Measurements from ENCODE around the gene EVI5.

The EVI5 gene

DNA sequence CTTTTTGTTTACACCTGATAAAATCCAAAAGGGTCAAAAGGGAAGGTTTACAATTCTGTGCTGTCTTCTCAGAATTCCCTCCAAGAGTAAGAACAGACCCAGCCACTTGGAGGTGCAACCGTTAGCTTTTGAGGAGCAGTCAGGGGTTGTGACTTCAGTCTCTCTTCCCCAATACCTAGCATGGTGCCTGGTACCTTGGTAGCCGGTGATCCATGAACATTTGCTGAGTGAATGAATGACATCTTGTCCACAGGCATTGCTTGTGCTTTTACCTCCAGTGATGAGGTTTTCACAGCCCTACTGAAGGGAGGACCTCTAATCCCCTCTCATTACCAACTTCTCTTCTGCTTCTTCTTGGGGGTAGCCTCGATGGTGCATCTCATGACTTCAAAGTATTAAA lies 309.9 kb downstream of the EVI5 start:
- H3K4me3 Mint-ChIP-seq: peak overlapping the region in 1 of 2 donors; percentile 43
- no peak for DNase-seq
- H3K27me3 Mint-ChIP-seq: peaks cover 3 to 5% of the 10 kb centered on the region in 2 donors
- peaks cover 0 to 1% of the 10 kb centered on the region in 2 donors for H3K9me3 Mint-ChIP-seq
- no peak overlapping the region for H3K27ac Mint-ChIP-seq
- ATAC-seq (replicated peaks): peak in 1 of 2 donors; percentile 36
- H3K36me3 Mint-ChIP-seq: peaks cover 55 to 58% of the 10 kb centered on the region in 2 donors
- H3K4me1 Mint-ChIP-seq: peaks cover 35 to 72% of the 10 kb centered on the region in 2 donors

DNA sequence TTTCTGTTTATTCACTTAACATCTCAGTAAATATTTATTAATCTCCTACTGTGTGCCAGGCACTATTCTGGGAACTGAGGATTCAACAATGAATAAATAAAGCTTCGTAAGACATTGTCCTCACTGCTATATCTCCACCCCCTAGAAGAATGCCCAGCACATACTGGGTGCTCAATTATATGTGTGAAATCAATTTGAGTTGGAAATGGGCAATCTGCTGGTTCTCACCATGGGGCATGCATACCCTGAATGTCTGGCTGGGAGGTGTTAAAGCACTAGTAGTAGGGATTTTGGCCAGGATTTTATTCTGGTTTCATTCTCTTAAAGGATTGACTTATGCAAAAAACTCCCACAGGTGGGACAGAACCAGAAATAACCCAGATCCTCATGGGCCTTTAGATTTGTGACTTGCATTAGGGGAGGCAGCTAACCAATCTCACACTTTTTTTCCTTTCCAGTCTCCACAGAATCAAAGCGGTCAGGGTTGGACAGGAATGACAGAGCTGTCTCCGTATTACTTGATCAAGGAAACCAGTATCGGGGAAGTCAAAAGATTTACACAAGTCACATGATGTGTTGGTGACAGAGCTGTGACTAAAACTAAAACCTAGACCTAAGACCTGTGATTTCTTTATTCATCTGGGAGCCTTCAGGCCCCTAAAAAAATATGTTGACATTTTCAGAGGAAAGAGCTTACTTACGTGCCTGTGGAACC lies 311.0 kb downstream of the EVI5 start:
- DNase-seq (peak; percentile 22), ATAC-seq (replicated peaks) (peak; percentile 53 to 76)
- Mint-ChIP-seq H3K9me3 (no peaks in the 10 kb centered on the region), H3K4me1 (peaks cover 30 to 61% of the 10 kb centered on the region in 2 donors), H3K27me3 (peaks cover 0 to 3% of the 10 kb centered on the region in 2 donors), H3K4me3 (peak overlapping the region; percentile 34 to 43), H3K27ac (peak overlapping the region; percentile 74), H3K36me3 (peaks cover 44 to 50% of the 10 kb centered on the region in 2 donors)

DNA sequence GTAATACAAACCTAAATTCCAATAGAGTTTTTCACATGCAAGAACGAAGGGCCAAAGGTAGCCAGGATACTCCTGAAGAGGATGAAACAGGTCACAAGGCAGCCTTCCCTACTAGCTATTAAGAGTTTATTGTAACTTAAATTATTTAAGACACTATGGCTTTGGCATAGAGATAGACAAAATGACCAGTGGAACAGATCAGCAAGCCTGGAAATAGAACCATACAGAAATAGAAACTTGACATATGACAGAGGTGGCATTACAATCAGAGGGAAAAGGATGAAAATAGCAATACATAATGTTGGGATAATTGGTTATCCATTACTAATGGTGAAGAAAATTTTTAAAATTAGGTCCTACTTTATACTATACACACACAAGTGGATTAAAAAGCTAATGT lies 314.7 kb downstream of the EVI5 start:
- no peak overlapping the region for H3K27ac Mint-ChIP-seq
- ATAC-seq (replicated peaks): no peak
- H3K36me3 Mint-ChIP-seq: peaks cover 17 to 24% of the 10 kb centered on the region in 2 donors
- no peak for DNase-seq
- H3K27me3 Mint-ChIP-seq: no peaks in the 10 kb centered on the region
- peaks cover 18 to 36% of the 10 kb centered on the region in 2 donors for H3K4me1 Mint-ChIP-seq
- no peaks in the 10 kb centered on the region for H3K9me3 Mint-ChIP-seq
- no peak overlapping the region for H3K4me3 Mint-ChIP-seq

DNA sequence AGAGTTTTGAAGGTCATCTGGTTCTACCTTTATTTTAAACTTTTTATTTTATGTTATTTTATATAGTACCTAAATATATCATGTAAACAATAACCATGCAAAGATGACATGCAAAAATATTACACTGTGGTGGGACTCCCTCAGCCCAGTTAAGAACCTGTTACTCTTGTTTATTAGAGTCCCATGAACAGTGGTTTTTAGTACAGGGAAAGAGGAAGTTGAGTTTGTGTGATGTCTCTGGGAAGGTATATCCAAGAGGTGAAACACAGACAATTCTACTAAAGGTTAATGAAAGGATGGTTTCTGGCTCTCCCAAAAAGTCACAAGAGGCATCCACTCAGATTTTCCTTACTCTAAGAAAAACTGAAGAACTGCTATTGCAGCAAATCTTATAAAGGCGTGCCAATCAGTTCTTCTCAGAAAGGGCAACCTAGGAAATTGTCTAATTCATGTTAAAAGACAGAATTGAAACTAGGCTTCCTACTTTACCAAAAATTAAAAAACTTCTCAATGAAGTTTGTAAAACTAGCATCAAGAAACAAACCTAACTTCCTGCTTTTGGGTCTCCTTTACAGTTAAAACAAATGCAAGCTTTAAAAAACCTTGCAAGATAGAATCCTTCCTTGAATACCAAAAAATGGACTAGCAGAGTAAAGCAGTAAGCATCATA lies 318.1 kb downstream of the EVI5 start:
- ATAC-seq (replicated peaks) (peak; percentile 36 to 39), DNase-seq (no peak)
- Mint-ChIP-seq H3K36me3 (peaks cover 2 to 14% of the 10 kb centered on the region in 2 donors), H3K27me3 (no peaks in the 10 kb centered on the region), H3K4me3 (no peak overlapping the region), H3K27ac (no peak overlapping the region), H3K4me1 (peaks cover 18 to 22% of the 10 kb centered on the region in 2 donors), H3K9me3 (no peaks in the 10 kb centered on the region)

DNA sequence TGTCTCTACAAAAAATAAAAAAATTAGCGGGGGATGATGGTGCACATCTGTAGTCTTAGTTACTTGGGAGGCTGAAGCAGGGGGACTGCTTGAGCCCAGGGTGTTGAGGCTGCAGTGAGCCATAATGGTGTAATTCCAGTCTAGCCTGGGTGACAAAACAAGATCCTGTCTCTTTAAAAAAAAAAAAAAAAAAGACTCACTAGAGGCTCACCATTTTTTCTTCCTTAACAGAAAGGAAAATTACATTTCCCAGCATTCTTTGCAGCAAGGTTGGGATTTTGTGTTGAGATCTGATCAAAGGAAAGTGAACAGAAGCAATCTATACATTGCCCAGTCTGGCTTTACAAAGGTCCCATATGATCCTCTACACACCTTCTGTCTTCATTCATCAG lies 319.7 kb downstream of the EVI5 start:
- Mint-ChIP-seq H3K9me3 (no peaks in the 10 kb centered on the region), H3K36me3 (peaks cover 0 to 6% of the 10 kb centered on the region in 2 donors), H3K4me3 (no peak overlapping the region), H3K27me3 (no peaks in the 10 kb centered on the region), H3K4me1 (peaks cover 21 to 35% of the 10 kb centered on the region in 2 donors), H3K27ac (no peak overlapping the region)
- DNase-seq: no peak
- ATAC-seq (replicated peaks): no peak

DNA sequence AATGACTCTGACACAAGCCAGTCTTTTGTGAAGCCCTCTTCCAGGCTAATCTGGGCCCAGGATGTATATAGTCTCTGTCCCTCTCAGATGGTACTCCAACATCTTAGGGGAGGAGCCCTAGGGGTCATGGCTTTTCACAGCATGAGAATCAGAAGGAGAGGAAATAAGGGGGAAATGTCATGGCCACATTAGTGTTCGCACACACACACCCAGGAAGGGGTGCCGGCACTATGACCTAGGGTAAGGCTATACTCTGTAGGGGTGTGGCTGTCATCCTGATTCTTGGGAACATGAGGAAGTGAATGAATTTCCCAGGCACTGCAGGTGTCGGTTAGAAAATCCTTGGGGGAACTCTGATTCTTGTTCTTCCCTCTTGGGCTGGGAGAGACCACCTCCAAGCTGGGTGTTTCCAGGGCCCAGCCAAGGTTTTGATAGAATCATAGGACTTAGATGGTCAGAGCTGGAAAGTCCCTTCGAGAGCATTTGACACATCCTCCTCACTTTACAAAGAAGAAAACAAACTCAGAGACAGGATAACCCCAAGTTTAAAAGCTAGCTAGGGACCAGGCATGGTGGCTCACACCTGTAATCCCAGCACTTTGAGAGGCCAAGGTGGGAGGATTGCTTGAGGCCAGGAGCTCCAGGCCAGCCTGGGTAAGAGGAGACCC lies 320.2 kb downstream of the EVI5 start:
- Mint-ChIP-seq H3K4me3 (no peak overlapping the region), H3K4me1 (peaks cover 24 to 39% of the 10 kb centered on the region in 2 donors), H3K36me3 (peaks cover 0 to 4% of the 10 kb centered on the region in 2 donors), H3K27ac (peak overlapping the region; percentile 81), H3K9me3 (no peaks in the 10 kb centered on the region), H3K27me3 (no peaks in the 10 kb centered on the region)
- ATAC-seq (replicated peaks): no peak
- no peak for DNase-seq

DNA sequence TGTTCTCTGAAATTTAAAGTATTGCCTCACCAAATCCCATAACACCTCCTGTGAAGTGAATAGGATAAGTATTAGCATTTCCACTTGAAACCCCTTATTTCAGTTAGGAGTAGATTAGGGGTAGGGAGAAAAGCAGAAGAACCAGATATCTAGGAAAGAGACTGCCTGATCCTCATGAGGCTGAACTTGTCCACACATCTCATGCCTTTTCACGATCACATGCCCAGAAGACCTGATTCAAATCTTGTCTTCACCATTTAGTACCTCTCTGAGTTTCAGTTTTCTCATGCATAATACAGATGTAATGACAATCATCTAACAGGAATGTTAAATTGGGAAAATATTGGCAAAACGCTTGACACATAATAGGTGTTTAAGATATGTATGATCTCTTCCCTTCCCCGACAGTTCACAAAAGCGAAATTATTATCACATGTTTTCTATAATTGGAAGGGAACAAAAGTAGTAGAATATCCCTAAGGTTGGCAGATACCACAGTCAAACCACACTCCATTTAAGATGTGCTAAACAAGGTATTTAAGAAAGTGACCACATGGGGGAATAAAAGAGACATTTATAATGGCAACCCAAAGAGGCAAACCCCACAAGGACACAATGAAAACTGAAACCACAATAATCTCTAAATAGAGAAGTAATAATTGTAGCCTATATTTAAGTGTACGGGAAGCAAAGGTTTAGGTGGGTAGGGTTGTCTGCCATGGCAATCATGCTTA lies 323.4 kb downstream of the EVI5 start:
- no peaks in the 10 kb centered on the region for H3K9me3 Mint-ChIP-seq
- H3K27me3 Mint-ChIP-seq: no peaks in the 10 kb centered on the region
- H3K4me1 Mint-ChIP-seq: peaks cover 20 to 37% of the 10 kb centered on the region in 2 donors
- DNase-seq: no peak
- H3K27ac Mint-ChIP-seq: no peak overlapping the region
- no peaks in the 10 kb centered on the region for H3K36me3 Mint-ChIP-seq
- peak; percentile 88 for ATAC-seq (replicated peaks)
- peak overlapping the region in 1 of 2 donors; percentile 47 for H3K4me3 Mint-ChIP-seq

DNA sequence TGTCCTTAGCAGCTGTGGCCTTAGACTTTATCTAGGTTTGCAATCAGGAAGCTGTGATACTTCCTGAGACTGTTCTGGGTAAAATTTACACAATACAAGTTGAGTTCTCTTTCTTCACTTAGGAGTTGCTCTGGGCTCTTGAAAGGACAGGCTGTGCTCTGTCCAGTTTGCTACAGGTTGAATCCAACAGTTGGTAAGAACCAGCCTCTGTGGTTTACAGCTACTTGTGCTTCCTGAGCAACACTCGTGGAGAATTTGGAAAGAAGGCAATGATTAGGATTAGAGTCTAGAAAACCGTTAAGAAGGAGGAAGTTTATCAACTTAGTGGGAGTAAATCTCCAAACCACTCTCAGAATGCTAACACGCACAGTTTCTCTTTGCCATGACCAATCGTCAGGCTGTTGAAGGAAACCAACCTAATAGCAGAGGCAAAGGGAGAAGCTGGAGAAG lies 325.0 kb downstream of the EVI5 start:
- Mint-ChIP-seq H3K36me3 (no peaks in the 10 kb centered on the region), H3K27ac (peak overlapping the region; percentile 6), H3K4me1 (peaks cover 19 to 30% of the 10 kb centered on the region in 2 donors)

More for the DNA sequence above, 325.0 kb downstream of the EVI5 start:
- no peaks in the 10 kb centered on the region for H3K9me3 Mint-ChIP-seq
- DNase-seq (no peak), ATAC-seq (replicated peaks) (peak; percentile 18 to 19)
- H3K4me3 Mint-ChIP-seq: peak overlapping the region; percentile 15 to 37
- H3K27me3 Mint-ChIP-seq: no peaks in the 10 kb centered on the region

All from stimulated activated naive B cell treated with anti-CD40 and anti-IgM and Interleukin-4, amounts not matched to agents 10 μg/mL and 1 μg/mL and 100 μg/mL, for 72 hours (primary cell).